Colon (tissue), 2 donors: ENCODE results near the gene FSTL5.

Source experiments
- FAIRE-seq: peaks from 2 replicates; lab custom pipeline; 2012; peaks lifted over from hg19 to GRCh38; lab: Jason Lieb, UNC
- donor health status: control.
- donor health status: control.

FSTL5 gene

DNA sequence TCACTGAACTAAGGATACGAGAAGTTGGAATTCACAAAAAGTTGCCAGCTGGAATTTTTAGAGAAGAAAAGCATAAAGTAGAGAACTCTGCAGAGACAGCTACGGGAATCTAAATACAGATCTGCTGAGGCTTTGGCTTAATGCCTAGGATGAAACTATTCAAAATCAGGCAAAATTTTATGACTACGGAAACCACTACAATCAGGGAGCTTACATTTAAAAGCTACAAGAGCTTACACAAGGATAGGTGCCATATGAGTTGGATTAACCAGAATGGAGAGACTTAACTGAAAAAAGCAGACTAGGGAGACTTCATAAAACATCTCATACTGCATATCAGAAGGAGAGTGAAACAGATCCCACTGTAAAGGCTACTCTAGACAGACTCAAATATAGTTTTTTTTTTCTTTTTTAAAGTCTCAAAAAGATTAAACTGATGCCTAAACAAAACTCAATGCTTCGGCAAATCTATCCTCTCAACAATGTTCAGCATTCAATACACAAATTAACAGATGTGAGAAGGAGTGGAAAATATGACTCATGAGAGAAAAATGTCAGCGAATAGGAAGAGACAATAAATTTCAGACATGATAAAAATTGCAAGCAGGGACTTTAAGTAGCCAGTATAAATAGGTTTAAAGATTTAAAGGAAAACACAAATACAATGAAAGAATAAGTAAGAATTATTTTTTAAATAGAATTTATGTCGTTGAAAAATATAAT lies 586.1 kb downstream of the FSTL5 start:
- FAIRE-seq, result no peak

DNA sequence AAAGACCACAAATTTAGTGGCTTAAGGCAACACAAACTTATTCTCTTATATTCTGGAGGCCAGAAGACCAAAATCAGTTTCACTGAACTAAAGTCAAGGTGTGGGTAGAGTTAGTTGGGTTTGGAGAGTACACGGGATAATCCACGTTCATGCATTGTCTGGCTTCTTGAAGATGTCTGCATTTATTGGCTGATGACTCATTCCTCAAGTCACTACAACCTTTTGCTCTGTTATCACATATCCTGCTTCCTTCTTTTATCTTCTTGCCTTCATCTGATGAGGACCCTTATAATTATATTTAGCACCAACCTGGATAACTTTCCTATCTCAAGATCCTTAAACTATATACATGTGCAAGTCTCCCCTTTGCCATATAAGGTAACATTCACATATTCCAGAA lies 590.0 kb downstream of the FSTL5 start:
- FAIRE-seq, result no peak

DNA sequence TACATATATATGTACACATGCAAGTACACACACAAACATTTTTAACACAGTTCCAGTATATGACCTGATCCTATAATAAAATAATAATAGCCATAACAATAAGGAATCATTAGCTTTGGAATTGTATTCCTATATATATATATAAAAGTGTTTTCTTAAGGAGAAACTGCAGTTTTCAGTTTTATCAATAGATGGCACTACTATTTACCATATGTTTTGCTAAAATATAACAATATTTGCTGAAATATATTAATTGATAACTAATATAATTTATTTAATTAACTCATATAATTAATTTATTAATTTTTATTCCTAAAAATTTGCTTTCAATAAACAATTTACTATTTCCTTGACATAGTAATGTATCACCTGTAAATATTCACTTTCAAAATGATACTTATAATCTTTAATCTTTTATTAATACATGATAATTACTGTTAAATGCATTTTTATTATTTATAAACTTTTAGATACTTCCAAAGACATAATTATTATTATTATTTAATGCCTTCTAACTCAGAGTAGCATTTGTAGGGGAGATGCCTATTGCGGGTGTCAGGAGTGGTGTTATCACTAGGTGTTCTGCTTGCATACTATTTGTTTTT lies 599.5 kb downstream of the FSTL5 start:
- FAIRE-seq, result peak; percentile 84

DNA sequence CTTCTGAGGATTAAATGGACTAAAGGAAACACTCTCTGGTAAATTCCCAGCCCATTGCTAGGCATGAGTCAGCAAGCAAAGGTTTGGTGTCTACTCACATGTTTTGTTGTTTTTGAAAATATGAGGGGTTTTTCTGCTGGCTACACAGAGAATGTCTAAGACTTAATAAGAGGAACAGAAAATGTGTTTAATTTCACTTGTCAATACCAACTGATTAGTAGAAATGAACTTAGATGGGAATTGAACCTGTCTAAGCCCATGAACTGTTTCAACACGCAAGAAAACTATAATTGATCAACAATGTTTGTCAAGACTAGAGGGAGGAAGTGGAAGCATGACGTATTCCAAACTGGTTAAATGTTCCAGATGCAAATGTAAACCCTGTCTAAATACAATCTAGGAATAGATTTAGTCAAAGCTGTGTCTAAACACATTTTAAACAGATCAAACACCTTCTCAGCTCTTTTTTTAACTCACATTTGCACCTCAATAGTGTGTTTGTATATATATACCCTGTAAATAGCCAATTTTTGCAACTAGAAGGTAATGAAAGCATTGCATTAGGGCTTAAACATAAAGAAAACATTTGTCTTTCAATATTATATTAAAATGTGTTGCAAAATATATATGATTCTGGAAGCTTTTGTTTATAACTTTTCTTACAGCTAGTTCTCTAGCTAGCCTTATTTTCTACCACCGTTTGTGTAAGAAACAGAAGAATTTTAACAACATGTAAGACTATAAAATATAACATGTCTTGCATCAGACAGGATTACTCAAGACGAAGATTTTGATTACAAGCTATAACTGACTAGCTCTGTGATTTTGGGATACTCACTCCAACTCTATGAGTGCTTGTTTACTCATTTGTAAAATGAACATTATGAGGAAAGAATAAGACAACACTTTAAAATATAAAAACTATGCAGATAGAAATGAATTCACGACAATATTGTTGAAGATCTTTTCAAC lies 607.8 kb downstream of the FSTL5 start:
- no peak for FAIRE-seq

DNA sequence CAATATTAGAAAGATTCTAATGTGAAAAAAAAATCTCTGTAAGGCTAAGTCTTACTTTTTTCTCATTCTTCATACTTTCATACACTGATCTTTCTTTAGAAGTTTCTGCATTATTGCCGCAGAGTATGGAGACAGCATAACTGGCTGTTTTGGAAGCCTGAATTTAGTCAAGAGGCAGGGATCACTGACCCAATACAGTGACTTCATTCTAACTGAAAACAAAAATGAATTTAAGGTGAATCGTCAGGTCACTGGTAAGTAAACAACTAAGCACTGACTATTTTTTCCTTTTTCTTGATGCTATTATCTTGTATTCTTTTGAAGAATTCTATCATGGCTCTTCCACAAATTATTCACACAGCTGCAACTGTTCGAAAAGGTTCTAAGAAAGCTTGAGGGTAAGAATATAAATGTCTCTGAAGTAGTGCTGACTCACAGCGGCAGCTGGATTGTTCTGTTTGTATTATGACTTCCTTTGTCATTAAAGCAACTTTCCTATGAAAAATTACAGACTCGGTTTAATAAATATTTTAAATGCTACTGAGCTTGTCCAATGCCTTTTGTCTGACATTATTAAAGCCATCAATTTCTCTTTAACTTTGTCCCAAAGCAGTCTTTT lies 609.3 kb downstream of the FSTL5 start:
- FAIRE-seq, result no peak

DNA sequence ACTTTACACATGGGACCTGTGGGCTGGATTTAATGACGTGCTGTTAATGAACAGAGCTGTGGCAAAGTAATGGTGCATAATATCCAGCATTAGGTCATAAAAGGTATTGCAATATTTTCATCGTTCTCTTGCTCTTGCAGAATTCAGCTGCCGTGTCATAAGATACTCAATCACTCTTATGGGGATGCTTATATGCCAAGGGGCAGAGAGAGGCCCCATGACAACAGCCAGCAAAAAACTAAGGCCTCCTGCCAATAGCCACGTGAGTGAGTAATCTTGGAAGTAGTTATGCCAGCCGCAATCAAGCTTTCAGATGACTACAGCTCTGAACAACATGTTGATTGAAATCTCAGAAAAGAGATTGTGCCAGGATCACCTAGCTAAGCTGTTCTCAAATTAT lies 616.9 kb downstream of the FSTL5 start:
- FAIRE-seq, result no peak

DNA sequence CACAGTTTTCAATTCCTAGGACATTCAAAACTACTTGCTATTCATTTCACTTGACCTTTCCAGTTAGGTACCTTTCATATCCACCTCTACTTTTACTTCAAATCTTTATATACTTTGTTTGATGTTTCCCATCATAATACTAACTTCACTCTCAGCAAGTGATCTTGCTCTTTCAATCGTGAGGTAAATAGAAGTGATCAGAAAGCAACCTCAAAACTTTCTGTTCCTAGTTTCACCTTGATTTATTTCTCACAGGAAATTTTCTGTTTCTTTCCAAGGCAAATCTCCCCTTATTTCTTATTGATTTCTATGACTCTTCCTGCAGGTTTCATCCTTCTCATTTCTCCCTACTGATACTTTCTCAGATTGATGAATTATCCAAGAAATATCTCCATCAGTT lies 623.5 kb downstream of the FSTL5 start:
- no peak for FAIRE-seq

DNA sequence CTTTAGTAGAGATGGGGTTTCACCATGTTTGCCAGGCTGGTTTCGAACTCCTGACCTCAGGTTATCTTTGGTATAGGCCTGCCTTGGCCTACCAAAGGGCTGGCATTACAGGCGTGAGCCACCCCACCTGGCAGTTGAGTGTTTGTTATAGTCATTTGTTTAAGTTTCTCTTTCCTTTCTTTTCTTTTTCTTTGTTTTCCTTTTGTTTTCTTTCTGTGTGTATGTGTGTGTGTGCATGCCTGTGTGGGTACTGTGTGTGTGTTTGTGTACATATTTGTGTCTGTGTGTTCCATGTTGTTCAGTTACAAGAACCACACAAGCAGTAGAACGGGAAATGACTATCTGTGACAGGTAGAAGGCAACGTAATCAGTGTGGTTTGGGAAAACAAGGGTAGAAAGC lies 624.9 kb downstream of the FSTL5 start:
- no peak for FAIRE-seq

DNA sequence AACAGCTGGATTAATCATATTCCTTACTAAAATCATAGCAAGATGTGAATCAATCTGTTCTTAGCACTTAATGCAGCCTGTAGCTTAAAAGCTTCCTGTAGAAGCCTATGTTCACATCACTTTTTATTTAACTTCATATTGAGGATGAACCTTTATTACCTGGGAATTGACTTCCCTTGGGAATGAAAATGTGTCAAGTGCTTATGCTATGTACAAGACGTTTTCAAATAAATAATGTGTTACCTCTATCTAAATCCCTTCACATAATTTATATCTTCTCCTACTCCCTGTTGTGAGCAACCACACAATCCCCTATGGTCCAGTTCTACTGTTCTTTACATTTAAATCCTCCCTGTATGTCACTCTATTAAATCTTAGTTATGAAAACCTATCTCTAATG lies 633.1 kb downstream of the FSTL5 start:
- FAIRE-seq, result no peak

DNA sequence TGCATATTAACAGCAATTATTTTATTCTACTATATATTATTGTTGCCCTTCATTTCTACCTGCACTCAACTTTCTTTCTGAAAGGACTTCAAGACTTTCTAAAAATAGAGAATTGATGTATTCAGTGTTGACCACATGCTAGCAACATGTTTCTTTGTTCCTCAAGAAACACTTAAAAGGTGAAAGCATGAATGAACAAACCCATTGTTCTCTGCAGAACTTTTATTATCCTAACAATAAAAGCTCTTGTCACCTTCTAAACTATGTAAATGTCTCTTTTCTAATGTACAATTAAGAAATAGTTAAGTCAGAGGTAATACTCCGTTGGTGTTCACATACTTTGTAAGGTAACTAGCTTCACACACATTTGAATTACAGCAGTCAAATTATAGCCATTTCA lies 638.7 kb downstream of the FSTL5 start:
- FAIRE-seq, result no peak

DNA sequence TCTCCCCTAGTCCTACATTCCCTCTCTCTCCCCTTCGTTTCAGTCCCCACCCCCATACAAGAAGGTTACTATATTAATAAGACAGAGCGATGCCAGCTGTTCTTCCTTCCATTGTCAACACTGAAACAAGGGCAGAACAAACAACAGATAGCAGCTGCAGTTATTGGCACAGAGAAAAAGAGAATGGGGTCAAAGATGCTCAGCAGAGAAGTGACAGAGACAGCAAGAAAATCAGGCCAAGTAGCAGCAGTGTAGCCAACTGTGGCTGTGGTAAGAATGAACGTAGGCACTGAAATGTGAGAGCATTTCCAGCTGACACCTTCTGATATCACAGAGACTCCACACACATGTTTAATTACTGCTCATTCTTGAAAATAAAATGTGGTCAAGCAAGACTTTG lies 641.8 kb downstream of the FSTL5 start:
- no peak for FAIRE-seq

DNA sequence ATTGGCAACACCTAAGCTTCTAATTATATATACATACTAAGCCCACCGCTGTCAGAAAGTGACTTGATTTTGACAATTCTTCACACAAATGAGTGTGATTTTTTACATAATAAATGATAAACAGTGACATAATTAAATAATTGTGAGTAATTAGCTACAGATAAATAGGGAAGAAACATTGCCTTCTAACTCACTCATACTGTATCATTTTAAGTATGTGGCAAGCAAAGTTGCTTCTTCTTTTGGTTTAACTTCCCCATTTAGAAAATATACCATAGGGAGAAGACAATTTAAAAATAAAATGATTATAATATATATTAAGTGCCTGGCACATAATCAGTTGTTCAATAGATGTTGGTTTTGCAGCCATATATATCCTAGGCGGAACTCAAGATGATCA lies 644.2 kb downstream of the FSTL5 start:
- no peak for FAIRE-seq

DNA sequence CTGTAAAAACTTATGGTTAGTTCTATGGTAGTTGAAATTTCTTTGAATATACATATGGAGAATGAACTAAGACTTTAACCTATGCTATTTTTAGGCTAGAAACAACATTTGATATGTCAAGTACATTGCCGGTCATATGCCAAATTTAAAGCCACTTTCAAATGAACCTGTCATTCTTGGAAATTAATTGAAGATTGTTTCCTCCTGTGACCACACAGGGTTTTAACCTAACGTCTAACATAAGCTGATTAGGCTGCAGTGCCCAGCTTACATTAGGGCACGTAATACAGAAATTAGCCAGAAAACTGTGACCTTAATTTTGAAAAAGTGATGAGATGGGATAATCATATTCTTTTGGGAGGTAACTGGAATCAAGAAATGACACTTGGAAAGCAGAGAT lies 645.9 kb downstream of the FSTL5 start:
- no peak for FAIRE-seq

DNA sequence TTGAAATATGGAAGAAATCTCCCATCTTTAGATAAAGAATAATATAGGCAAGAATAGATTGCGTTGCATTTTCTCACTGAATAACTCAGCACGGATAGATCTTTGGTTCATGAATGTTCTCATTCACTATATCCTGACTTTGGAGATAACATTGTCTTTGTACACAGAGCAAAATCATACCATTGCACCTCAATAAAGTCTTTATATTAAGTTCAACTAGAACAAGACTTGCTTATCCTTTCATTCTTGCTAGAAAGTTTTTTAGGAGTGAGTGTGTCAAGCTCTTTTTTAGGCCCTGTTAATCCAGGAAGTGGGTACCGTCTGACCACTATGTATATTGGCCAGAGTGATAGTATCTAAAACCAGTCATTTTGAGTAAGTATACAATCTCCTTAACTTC lies 658.7 kb downstream of the FSTL5 start:
- no peak for FAIRE-seq

DNA sequence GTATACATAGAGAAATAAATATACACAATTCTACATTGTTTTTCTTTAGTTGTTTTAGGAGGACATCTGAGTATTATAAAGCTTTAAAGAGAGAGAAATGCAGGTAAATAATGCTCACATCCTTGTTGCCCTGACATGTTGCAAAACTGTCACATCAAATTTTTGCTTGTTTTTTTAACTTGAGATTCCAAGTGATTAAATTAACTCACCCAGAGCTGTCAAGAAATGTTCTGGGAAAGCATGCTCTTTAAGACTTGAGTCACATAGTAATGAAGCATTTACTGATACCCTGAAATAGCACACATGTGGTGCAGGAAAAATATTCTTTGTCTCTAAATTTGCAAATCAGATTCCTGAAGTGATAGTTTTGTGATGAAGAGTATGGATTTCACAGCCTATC lies 665.6 kb downstream of the FSTL5 start:
- FAIRE-seq, result no peak

DNA sequence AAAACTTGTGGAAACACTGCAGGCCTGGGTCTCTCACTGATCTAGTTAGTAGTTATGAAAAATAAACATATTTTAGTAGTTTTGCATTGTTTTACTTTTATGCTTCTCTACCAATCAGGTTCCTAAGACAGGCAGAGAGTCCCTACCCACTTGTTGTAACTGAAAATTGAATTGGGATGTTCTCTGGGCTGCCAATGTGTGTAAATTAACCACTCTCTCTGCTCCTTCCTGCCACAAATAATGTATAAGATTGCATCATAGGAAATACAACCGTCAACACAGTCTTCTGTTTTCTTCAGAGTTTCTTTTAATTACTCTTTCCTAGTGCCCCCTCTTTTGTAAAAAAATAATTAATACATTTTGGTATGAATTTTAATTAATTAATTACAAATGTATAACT lies 677.3 kb downstream of the FSTL5 start:
- FAIRE-seq, result no peak

DNA sequence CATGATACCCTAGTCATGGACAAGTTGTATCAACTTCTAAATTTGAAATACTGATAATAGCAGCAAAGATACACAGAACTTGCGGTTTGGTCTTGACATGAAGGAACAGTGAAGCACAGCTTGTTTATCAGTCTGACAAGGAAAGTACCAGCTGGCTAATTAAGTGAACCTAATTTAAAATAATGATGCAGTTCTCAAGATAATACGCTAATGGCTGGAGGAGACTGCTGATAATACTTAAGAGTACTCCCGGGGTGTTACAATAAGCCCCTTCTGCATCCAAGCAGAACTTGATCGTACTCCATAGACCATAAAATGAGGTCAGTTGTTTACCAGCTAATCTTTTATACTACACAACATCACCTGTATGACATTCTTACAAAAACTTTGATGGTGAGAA lies 697.5 kb downstream of the FSTL5 start:
- FAIRE-seq, result no peak

DNA sequence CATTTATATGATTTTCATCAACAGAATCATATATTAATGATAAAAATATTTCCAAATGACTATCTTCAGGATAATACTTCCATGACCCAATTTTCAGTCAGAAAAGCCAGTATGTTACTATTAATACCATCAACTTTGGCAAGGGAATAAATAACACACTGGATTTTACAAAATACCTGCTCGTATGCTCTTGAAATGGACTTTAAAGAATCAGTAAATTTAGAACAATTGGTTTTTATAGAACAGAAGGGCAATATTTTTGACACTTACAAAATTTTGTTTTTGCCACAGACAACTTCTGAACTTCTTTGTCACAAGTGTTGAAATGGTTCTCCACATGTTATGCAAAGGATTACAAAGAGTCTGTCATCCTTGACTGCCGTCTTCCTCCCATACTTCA lies 700.4 kb downstream of the FSTL5 start:
- FAIRE-seq, result no peak

DNA sequence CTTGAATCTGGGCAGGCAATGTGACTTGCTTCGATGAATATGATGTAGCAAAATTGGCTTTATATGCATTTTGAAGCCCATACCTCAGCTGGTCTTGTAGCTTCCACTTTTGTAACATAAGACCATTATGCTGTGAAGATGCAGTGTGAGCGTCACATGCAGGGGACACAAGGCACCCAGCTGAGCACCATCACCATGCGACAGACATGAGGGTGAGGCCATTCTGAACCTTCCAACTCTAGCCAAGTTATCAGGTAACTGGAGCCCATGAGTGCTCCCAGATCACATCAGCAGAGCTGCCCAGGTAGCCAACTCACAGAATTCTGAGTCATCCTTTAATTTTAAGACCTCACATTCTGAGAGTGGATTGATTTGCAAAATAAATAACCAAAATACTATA lies 705.9 kb downstream of the FSTL5 start:
- no peak for FAIRE-seq

DNA sequence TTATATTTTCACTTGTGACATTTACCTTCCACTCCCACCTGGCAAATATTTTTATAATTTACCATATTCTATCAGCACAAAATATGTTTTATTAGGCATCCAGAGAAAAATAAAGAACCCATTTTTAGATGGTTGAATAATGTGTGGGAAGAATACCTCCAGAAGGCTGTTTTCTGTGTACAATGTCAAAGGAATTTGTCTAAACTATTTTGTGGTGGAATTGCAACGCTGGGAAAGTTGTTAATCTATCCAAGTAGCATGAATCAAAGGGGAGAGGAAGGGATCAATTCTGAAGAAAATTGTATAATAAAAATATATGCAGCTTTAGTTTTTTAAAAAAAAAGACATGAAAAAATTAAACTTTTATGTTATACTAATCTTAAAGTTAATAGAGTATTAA lies 706.5 kb downstream of the FSTL5 start:
- FAIRE-seq, result no peak

DNA sequence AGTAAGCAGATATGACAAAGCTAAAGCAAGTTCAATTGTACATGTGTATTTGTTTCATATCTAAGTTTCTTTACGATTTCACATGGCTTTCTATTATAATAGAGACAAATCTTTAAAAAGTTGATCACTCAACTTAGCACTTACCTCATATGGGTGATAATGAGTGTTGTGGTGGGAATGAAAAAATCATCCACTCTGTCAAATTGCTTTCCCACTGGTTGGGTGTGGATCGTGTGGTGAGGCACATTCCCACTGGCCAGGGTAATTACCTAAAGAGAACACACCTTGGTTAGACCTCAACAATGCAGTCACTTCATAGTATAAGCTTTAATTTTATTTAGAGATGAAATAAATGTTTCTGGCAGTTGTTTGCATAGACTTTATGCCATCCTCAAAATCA lies 708.9 kb downstream of the FSTL5 start:
- FAIRE-seq, result no peak

DNA sequence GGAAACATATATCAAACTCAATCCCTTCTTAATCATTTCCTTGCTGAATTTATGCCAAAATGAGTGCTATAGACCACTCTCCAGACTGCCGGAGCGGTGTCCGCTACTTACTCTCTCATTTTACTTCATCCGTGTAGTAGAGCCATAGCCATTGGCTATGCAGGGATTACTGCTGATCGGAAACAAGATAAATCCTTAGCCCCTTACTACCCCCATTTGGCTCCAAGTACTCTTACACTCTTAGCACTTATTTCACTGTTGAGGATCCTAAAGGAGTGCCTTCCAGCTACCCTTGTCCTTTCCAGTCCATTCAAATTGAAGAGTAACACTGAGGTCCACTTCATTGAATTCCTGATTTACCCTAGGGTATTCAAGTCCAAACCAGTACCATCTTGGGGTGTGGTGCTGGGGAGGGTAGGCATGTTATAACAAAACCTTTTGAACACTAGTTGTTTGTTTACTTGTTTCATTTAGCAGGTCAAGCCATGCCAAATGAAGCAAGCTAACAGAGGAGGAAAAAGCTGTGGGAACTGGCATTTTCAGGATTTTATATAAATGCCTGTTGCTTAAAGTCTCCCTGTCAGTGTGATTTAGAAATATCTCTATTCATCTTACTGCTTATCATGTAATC lies 715.1 kb downstream of the FSTL5 start:
- no peak for FAIRE-seq
